Epidermal melanocyte (primary cell): ENCODE data around the gene CAV3.
"Not testable (repeated sequence)": the region's sequence is repeated elsewhere in the genome, so short reads cannot be mapped to it uniquely, and the experiment has no call there.

Experiments
- DNase-seq: peaks from one replicate; pipeline ENCODE4 v3.0.0; 2011; ENCODE audit warnings: low spot score; ENCODE audit not compliant: insufficient read length

The CAV3 gene

DNA sequence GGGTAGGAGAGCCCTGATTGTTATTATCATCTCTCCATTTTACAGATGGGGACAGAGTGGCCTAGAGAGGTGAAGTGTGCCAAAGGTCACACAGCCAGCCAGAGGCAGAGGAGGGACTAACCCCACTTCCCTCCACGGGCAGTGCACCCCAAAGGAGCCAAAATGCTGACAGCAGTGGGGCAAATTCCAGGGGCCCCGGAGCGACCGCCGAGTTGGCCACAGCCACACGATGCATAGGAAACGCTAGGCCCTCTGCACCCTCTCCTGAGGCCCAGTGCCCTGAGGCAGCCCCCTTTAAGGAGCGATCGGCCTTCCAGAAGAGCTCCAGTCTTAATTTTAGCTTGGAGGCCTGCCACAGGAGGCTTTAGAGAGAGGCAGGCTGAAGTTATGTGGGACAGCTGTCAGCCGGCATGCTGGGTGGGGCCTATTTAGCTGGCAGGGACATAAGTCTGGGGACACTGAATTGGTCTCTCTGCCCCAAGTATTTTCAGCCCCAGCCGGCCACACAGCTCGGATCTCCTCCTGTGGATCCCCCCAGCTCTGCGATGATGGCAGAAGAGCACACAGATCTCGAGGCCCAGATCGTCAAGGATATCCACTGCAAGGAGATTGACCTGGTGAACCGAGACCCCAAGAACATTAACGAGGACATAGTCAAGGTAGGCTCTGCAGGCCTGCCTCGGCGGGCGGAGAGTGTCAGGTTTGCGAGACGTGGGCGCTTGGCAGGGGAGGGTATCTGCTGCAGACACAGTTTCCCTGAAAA, at the start of gene CAV3:
TSS of gene CAV3 (plus strand) at position 471 of the 763 bp plus-strand sequence. CDS start at position 546, 75 bp downstream.
- DNase-seq = no peak

DNA sequence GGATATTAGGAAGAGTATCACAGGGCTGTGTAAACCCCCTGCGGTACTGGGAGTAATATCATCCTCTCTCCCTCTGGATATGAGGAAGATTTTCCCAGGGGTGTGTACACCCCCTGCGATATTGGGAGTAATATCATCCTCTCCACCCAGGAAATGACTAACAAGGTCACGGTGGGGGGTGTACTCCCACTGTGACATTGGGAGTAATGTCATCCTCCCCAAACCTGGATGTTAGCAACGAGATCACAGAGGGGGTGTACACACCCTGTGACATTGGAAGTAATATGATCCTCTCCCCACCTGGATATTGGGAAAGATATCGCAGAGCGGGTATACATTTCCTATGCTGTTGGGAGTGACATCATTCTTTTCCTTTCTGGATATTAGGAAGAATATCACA, 48.6 kb upstream of the CAV3 start:
- not testable (repeated sequence) for DNase-seq

DNA sequence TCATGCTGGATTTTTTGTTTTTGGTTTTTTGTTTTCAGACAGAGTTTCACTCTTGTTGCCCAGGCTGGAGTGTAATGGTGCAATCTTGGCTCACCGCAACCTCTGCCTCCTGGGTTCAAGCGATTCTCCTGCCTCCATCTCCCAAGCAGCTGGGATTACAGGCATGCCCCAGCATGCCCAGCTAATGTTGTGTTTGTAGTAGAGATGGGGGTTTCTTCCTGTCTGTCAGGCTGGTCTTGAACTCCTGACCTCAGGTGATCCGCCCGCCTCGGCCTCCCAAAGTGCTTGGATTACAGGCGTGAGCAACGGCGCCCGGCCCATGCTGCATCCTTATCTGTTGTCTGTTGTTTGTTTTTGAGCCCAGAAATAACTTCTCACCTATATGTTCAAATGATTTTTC, 42.3 kb upstream of the CAV3 start:
- DNase-seq = not testable (repeated sequence)

DNA sequence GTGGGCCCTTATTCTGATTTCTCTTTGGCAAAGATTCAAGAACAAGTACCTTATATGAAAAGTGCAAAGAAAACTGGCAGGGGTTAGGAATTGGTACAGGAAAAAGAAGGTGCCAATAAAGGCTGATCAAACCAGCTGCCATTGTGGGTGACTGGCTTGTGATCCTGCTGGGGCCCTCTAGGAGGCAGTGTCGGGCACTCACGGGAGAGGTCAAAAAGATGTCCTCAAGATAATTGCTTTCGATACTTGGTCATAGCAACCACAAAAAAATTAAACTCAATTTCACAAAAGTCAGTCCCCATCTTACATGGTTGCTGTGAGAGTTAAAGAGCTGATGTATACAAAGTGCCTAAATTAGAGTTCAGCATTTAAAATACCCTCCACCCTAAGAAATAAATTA, 31.0 kb upstream of the CAV3 start:
- no peak for DNase-seq

DNA sequence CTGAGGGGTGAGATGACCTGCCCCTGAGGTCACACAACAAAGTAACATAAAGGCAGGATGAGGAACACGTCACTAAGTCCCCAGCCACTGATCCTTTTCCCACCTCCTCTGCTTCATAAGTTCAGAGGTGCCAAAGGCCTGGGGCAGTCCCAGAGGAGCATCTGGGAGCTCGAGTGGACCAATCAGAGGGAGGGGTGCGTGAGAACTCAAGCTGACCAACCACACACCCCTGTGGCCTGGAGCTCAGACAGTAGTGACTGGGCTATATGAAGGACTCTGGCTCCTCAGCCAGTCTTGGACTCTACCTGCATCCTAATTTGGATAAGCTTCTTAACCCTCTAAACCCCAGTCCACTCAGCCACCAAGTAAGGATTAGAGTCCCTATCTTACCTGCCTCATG, 28.0 kb upstream of the CAV3 start:
- no peak for DNase-seq

DNA sequence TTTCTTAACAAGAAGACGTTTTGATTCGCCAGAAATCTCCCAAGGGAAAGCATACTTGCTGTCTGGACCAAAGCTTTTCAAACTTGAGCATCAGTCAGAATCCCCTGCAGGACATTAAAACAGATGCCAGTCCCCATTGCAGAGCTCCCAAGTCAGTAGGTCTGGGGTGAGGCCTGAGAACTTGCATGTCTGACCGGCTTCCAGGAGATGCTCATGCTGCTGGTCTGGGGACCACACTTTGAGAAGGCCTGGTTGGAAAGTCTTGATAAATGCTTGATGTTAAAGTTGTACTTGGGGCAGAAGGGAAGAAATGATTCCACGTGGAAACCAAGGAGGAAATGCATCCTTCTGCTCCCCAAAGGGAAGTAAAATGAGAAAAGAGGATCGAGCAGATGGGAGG, 24.3 kb upstream of the CAV3 start:
- DNase-seq = no peak

DNA sequence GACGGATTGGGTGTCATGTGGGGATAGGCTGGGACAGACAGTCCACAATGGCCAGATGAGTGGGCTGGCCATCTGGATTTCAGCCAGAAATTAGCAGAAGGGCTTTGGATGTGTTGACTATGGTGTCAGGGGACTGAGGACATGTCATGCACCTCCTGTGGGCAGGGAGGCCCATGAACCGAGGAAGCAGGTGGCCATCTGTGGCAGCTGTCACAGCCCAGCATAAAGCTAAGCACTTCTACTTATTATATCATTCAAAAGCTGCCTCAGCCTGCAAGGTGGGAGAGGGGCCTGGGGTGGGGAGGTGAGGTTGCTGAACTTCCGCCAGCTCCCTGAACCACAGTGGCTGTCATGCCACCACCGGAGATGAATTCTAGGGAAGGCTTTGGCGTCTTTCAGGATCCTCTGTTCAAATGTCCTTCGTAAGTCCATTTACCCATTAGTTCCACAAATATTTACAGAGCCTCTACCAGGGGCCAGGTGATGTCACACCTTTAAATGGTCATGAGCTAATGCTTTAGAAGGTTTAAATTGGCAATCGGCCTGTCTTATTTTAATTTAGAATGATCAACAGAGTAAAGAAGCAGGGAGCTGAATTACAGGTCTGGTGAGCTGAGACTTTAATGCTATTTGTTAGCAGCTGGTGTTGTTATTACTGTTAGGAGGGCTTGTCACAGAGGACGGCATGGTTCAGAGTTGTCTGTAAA, 23.6 kb upstream of the CAV3 start:
- DNase-seq = no peak

DNA sequence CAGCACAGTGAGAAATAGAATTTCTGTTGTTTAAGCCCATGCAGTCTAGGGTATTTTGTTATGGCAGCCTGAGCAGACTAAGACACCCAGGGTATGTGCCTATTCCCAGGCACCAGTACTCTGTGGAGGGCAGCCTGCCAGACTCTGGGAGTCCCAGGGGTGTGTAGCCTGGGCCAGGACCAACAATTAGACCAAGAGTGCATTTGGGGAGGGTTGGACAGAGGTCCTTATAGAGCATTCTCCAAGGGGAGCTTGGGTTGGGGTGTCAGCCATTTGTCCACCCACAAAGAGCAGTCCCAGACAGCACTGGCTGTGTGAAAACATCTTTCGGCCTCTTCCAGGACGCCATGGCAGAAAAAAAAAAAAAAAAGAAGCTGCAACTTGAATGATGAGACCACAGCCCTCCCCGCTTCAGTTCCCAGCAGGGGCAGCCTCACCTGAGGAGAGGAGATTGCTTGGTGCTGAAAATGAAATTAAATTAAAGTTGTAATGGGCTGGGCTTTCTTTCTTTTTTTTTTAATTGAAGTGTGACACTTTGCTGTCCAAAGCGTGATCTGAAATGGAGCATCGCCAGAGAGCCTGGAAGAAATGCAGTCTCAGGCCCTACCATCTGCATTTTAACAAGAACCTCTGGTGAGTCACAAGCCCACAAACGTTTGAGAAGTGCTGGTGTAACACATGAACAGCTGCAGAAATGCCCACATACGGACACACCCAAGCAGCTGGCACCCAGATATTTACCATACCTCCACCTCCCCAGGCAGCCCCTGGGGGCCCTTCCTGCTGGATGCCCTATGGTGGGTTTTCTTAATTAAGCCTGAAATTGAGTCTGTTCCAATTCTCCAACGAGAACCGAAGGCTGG, 21.3 kb upstream of the CAV3 start:
- DNase-seq = peak; percentile 52

DNA sequence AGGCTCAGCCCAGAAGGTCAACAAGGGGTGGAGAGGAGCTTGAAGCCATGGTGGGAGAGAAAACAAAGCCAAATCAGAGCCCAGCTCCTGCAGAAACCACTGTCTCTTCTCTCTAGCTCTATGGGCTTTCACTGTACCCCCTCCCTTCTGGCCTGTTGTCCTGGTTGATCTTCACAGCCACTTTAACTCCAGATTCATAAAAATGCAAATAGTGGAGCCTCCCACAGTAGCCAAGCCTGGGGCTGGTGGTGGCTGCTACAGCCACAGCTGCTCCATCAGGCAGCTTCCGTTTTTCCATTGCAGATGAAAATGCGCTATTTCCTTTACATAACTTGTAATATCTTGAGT, 20.7 kb upstream of the CAV3 start:
- DNase-seq = no peak

DNA sequence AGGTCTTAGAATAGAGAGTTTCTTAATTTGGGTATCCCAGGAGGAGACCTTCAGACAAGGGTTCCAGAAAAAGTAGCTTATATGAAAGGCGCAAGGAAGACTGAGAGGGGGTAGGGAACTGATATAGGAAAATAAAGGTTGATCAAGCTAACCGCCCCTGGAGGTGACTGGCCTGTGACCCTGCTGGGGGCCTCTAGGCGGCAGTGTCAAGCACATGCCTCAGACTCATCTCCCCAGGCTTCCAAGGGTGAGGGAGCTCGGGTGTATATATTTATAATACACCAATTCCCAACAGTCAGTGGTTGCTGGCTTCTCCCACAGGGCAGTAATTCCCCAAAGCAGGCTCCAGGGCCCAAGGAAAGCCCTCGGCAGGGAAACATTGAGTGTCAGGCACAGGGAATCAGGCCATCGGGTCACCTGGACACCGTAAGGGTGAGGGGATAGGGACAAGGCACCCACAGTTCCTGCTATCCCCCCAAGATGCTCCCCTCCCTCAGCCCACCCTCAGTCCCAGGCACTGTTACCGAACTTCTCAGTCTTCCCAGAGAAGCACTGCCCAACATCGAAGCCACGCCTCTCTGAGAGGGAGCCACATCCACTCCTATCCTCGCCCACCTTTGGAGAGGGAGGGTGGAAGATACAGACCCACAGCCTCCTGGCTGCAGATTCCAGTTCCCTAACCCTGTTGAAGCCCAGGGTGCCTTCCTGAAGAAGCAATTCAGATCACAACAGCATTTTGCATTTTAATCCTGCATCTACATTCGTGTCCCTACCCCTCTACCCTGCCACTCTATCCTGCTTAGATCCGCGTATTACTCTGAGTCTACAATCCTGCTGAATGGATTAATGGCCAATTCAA, 19.5 kb upstream of the CAV3 start:
- no peak for DNase-seq

DNA sequence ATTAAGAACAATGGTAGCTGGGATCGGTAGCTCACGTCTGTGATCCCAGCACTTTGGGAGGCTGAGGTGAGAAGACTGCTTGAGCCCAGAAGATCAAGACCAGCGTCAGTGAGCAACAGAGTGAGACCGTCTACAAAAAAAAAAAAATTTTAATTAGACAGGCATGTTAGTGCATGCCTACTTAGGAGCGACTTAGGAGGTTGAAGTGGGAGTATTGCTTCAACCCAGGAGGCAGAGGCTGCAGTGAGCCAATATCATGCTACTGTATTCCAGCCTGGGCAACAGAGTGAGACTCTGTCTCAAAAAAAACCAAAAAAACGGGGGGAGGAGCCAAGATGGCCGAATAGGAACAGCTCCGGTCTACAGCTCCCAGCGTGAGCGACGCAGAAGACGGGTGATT, 17.8 kb upstream of the CAV3 start:
- not testable (repeated sequence) for DNase-seq

DNA sequence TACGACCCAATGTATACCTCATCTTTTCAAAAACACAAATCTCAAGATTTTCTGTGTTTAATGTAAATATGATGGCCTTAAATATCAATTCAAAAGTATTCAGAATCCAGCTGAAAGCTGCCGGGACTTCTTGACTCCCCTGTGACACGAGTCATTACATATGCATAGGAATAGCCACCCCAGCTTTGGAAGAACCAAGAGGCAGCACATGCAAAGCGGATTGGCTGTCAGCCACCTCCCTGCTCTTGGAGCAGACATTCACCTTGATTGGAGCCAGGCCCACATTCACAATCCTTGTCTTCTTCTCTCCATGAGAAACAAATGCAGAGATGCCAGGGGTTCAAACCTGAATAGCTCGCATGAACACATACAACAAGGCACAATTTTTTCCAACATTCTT, 10.8 kb upstream of the CAV3 start:
- no peak for DNase-seq

DNA sequence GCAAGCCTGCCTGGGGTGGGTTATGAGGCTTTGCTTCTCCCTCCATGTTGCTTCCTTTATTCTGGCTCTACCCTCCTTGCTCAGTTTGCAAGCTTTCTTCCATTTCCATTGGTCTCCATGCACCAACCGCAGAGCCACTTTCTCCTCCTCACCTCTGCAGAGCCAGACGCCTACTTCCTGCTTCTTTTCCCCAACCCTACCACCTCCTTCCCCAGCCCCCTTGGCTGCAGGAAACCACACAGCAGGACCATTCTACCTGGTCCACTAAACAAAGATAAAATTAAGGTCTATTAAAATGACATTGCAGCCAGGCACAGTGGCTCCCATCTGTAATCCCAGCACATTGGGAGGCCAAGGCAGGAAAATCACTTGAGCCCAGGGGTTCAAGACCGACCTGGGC, 10.0 kb upstream of the CAV3 start:
- no peak for DNase-seq

DNA sequence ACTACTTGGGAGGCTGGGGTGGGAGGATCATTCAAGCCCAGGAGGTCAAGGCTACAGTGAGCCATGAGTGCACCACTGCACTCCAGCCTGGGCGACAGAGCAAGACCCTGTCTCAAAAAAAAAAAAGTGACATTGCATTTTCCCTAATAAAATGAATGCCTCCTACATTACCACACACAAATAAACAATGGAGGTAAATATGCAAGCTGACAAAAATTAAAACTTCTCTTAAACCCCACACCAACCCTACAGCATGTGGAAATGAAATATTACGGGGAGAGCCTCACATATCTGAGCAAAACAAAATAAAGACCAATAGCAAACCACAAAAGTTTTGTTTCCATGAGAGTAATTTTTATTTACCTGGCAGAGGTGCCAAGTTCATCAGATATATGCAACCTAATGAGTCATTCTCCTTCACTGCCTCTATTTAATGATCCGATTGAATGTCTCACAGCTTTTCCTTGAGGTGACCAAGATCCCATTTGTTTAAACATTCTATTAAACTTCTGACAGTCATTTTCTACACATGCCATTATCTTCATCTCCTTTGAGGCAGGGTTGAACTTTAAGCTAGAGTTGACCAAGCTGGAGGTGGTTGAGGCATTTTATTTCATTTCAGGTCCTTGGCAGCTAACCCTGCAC, 9.4 kb upstream of the CAV3 start:
- no peak for DNase-seq

DNA sequence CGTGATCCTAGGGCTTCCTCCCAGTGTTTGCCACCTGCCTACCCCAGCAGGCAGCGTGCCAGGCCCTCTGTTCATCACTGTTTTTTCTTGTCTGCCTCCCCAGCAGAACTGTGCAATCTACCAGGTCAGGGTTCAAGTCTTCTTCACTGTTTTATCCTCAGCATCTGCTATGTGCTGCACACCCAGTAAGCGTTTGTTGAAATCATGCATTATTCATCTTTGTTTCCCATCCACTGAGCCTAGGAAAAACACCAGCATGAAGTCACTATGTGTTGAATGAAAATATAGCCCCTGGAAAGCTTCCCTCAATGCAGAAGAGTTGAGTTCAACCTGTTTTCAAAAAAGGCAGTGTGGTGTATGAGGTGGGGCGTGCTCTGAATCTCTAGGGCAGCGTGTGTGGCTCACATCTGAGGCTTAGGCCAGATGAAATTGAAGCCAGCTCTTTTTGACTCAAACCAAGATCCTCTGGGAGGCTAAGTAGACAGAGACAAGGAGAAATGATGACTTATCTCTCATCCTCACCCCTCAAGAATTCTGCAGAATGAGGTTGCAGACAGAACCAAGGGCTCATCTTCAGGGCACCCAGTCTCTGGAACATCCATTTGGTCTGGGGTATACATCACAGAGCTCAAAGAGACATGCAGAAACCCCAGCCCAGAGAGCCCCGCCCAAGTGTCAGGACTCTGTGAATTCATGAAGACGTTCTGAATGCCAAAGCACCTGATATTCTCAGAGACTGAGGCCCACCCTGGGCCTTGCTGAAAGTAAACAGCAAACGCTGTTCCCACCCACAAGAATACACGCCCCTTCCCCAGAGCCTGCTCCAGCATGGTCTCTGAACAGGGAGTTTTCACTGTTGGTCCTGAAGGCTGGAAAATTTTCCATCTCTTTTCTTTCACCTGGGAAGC, 5.7 kb upstream of the CAV3 start:
- no peak for DNase-seq

DNA sequence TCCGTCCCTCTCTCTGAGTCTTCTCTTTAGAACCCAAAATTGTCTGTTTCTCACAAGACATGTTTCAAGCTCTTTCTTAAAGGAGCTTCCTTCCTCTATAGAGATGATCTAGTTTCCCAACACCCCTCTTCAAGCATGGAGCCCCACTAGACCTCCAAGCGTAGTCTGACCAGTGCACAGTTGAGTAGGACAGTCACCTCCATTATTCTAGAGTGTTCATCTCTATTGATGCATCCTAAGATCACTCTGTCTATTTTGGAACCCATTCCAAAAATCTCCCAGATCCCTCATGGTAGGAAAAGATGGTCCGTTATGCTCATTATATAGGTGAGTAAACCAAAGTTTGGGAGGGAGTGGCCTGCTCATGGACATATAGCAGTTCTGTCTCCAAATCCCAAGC, 4.1 kb upstream of the CAV3 start:
- no peak for DNase-seq

DNA sequence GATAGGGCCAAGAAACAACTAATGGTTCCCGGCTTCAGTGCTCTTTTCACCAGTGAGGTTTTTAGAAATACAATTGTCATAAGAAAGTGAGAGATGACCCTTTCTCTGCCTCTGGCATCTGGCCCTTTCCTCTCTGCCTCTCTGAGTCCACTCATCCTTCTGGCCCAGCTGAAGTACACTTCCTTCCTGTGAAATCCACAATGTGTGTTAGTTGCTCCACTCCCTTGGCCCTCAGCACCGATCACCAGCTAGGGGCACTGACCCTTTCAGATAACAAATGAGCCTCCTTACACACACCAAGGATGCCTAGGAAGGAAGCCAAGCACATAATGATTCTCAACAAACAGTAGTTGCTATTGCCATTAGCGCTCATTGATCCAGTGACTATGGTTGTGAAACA, 2.9 kb upstream of the CAV3 start:
- DNase-seq = no peak

DNA sequence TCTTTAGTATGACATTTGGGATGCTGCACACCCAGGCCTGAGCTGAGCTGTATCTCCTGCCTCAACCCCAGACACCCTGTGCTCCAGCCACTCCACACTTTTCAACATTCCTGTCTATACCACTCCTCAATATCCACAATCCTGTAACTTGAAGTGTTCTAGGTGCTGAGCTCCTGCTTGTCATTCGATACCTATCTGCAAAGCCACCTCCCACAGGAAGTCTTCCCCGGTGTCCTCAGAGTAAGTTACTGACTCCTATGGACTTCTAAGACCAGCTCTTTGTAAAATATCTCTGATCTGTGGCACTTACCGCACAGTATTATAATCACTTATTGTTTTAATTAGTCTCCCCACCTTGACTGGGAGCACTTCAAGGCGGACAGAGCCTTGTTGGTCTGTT, 1.2 kb upstream of the CAV3 start:
- DNase-seq = no peak

DNA sequence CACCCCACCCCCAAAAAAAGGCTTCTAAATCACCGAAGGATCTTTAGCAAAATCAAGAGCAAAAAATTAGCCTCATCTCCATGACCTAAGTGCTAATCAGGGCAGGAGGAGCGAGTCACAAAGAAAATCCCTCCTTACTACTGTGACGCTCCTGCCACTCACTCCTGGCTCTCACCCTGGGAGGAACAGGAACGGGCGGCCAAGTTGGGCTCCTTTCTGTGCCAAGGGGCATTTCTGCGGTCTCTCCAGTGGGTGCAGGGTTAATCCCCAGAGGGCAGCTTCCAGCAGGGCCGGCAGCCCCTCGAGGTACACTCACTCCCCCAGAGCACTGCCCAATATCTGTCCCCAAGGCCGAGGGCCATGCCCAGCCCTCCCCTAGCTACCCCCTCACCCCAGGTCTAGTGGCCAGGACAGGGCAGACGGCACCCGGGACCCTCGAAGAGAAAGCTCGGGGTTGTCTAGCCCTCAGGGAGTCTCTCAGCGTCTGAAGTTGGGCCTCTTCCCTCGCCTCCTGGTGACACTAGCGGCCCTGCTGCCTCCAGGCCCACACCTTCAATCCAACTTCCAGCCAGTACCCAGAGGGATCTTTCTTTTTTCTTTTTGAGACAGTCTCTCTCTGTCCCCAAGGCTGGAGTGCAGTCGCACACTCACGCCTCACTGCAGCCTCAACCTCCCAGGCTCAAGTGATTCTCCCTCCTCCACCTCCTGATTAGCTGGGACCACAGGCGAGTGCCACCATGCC, 706 bp downstream of the CAV3 start:
- no peak for DNase-seq
